ENCODE results near the gene CLEC4F.
A peak's percentile ranks its signal among the peaks of the same experiment; 100 is the strongest.

Gene CLEC4F

DNA sequence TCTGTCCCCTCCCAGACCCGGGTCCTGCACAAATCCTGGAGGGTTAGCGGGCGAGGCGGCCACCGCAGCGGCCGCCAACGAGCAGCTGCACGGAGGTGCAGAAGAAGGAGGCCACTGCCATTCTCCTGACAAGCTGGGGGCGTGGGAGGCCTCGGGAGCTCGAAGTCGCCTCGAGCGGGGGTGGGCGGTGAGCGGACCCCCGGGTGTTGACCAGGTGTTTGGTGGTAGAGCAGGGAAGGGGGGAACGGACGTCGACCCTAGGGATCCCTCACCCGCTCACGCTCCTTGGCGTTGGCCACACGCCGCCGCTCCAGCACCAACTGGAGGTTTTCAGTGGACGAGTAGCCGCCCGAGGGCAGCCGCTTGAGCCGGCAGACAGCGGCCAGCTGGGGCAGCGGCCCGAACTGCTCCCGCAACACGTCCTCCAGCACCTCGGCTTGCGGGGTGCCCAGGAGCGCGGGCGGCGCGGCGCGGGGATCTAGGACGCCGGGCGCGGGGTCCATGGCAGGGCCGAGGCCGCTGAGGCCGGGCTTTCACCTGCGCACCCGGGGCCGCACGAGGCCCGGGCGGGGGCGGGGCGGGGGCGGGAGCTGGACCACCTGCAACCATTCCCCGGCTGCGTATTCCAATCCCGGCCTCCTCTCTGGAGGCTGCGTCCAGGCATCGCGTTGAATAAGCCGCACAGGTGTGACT, 30.1 kb downstream of the CLEC4F start, which contains the start of gene FIGLA:
Gene FIGLA (minus strand): TSS at position 508 of the 693 bp plus-strand sequence. CDS start 5 bp downstream, at position 503.
- no peak for DNase-seq (ENCODE audit: extremely low read depth in 1 of 2, low read depth in 1 of 2)

DNA sequence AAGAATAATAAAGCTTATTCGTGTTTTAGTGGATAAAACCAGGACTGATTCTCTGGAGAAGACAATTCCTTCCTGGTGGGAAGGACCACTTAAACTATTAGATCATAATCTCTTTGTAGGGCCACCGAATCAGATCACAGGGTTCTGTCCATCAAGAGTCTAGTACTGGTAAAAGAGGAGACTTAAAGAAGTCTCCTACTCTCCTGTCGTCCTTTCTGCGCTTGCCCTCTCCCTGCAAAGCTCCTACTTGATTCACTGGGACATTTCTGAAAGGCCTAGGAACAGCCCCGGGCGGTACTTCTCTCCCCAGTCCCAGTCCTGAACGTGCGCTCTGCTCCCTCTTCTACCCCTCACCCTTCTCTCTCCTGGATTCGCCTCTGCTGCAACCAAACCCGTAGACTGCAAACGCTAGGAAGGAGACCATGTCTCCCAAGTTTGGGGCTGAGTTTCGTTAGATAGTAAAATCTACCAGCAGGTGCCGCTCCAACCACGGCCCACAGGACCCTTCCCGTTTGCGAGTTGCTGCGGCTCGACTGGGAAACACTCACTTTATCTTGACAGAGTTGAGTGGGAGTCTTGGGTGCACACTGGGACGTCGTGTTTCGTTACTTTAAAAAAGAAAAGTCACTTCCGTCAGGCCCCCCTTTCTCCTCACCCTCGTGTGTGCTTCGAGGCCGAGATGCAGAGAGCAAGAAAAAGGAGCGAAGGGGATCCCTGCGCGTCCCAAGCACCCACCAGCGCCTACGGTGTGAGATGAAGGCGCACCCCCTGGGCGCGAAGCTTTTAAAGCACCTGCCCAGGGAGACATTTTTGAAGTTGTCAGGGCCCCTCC, 30.9 kb downstream of the CLEC4F start:
- peak in 1 of 2 donors; percentile 45 for DNase-seq (ENCODE audit: extremely low read depth in 1 of 2, low read depth in 1 of 2)

DNA sequence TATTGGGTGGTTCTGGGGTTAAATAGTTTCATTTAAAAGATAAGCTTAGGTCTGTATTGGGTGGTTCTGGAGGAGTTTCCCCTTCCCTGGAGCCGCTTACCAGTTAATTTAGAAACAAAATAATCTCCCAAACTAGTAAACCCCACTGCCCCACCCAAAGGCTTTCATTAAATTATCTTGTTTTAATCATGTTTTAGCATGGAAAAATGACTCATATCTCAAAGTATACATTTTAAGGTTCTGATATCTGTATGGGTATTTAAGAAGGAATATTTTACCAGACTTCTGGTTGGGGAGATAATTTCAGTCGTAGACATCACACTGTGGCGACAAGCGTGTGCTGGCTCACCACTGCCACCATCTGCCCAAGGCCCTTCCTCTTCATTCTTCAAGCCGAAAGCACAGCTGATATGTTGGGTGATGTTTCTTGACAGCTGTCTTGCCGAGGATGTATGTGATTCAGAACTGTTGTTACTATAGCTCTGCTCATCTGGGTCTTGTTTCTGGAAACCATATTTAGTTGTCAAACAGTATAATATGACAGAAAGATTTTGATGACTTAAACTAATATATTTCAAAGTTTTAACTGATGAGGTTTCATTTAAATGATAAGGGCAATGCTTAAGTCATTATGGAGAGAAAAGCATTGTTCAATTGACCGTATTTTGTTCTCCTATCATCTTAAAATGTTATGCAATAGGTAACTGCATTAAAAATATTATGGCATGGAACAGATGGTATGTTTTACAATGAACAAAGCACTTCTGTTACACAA, 35.1 kb downstream of the CLEC4F start:
- DNase-seq (ENCODE audit: extremely low read depth in 1 of 2, low read depth in 1 of 2): no peak

DNA sequence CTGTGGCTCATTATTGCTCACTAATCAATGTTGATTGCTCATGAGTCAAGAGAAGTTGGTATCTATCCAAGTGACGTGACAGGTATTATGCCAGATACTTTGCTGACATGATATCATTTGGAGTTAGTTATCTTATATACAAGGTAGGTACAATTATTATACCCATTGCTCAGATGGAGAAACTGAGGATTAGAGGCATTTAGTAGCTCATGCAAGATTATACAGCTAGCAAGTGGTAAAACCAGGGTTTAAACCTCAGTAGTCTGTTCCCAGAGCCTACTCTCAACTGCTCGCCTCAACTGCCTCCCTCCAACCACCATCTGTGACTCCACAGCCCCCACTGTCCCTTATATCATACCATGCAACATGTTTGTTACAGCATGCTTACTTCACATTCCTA, 36.1 kb downstream of the CLEC4F start:
- no peak for DNase-seq (ENCODE audit: extremely low read depth in 1 of 2, low read depth in 1 of 2)

DNA sequence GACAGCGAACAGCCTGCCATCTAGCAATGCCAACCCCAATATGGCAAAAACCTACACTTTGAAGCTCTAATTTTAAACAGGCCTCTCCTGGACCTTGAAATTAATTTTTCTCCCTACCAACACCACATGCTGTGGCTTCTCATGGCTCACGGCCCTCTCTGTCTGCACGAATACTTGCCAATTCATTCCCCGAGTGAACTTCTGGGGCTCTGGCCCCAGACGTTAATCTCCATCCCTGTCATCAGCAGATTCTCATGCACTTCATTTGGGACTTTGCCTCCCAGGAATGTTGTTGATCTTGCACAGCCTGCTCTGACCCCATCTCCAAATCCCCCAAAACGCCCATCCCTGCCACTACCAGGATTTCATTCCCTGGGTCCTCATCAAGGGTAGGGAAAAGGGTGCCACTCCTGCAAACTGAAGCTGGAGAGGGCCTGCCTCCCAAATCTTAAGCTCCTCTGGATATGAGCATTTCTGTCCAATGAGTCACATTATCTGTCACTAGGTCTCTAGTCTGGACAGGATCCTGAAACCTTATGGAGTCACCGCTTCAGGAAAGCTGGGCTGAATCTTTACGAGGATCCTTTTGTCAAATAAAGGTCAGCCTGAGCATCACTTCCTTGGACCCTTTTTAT, 40.4 kb downstream of the CLEC4F start:
- no peak for DNase-seq (ENCODE audit: extremely low read depth in 1 of 2, low read depth in 1 of 2)

DNA sequence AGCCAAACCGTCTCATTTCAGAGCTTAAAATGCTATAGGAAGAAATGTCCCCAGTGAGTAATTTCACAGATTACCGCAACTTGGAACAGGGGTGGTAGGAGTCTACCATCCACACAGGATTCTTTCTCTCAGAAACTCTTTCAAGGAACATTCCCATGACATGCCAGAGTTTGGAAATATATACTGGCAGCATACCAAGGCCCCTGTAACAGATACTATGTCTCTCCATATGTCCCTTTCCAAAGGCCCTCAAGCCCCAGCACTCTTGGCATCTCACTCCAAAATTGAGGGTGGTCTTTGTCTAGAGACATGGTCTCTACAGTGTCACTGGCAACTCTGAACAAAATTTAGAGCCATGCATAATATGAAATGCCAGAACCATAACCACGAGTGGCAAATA, 40.9 kb downstream of the CLEC4F start:
- no peak for DNase-seq (ENCODE audit: extremely low read depth in 1 of 2, low read depth in 1 of 2)

DNA sequence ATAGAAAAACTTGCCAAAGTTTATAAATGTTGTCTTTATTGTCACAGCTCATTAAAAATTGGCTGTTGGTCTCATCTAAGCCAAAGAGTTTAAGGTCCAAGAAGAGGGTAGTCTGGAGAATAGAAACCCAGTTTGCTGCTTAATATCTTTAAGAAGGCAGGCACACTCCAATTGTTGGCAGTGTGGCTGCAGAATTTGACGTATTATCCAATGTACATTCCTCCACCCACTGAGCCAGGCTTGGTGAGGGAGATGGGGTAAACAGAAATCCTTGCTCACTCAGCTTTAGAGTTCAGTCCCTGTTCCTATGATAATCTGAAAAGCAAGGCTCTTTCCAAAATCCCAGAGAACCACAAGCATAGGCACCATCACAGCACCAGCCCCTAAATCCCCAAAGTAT, 41.7 kb downstream of the CLEC4F start:
- no peak for DNase-seq (ENCODE audit: extremely low read depth in 1 of 2, low read depth in 1 of 2)

DNA sequence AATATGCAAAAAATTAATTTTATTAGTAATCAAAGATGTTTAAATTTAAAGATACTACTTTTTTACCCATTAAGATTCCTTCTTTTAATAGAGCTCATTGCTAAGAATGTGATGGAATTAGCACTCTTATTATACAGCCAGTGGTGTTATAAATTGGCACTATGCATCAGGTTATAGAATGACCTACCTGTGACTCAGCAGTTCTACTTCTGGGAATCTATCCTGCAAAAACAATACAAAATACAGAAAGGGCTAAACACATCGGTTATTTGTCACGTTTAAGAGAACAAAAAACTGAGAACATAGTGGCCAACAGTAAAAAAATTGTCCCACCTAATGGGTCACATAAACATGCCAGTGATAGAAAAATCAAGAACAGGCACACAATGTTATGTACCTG, 42.9 kb downstream of the CLEC4F start:
- no peak for DNase-seq (ENCODE audit: extremely low read depth in 1 of 2, low read depth in 1 of 2)

DNA sequence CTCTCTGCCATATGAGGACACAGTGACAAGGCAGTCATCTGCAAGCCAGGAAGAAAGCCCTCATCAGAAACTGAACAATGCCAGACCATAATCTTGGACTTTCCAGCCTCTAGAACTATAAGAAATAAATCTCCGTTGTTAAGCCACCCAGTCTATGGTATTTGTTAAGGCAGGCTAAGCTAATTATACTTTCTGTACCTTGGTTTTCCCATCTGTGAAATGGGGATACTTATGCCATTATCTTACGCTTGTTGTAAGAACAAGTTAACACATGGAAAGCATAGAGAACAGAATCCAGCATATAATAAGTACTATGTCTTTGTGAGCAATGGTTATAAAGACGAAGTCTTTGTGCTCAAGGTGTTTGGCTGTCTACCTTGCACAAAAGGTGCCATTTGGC, 44.1 kb downstream of the CLEC4F start:
- no peak for DNase-seq (ENCODE audit: extremely low read depth in 1 of 2, low read depth in 1 of 2)

DNA sequence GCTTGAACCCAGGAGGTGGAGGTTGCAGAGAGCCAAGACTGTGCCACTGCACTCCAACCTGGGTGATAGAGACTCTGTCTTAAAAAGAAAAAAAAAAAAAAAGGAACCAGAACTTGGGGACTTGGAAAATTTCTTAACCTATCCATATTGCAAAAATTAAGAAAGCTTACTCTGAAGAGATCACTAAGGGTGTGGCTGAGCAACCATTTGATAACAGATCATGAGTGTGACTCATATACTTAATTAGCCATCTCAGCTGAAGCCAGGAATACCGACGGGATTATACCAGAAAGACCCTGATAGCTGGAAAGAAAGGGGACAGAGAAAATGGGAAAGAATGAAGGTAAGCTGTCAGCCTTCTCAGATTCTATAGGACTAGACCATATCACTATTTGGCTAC, 45.3 kb downstream of the CLEC4F start:
- no peak for DNase-seq (ENCODE audit: extremely low read depth in 1 of 2, low read depth in 1 of 2)

DNA sequence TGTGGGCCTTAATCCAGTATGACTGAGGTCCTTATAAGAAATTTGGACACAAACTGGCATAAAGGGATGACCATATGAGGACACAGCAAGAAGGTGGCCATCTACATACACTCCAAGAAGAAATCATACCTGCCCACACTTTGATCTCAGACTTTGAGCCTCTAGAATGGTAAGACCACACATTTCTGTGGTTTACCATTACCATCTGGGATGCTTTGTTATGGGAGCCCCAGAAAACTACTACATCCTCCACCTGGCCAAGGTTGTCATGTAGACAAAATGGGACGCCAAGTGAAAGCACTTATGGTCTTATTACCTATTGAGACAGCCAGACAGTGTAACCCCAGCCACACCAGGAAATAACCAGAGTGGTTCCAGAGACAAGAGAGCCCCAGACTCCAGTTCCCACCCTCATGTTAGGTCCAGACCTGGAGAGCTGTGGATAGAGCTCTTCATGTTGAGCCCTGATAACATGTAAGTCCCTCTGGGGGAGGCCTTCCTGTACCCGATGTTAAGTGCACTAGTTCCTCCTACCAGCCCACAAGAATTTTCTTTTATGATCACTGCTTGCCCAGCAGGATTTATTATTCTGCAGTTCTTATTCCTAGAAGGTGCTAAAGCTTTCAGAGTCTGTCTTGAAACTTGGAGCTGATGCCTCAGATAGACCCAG, 47.8 kb downstream of the CLEC4F start:
- no peak for DNase-seq (ENCODE audit: extremely low read depth in 1 of 2, low read depth in 1 of 2)

DNA sequence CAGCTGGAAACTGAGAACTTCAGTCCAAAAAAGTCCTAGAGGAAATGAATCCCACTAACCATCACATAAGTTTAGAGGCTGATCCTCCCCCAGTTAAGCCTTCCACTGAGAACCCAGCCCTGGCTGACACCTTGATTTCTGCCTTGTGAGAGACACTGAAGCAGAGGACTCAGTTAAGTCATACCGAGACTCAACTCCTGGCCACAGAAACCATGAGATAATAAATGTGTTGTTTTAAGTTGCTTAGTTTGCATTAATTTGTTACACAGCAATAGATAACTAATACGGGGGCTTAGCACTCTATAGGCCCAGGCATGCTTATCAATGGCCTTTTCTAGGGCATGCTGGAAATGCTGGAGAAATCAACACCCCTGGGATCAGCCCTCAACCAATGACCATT, 49.0 kb downstream of the CLEC4F start:
- DNase-seq (ENCODE audit: extremely low read depth in 1 of 2, low read depth in 1 of 2): no peak

DNA sequence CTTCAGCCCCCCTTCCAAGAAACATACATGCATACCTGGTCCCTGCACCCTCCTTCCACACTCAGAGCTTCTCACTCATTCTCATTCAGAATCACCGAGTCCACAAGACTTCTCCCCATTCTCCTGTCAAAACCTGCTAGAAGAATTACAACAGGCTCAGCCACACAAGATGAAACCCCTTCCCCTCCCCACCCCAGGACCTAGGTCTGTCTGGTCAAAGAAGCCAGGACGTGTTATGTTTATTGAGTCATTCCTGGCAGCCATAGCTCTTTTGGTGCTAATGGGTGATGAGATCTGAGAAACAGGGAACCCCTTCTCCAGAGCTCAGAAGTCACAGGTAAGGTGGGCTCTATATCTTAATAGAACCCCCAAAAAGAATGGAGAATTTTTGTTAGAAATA, 50.9 kb downstream of the CLEC4F start:
- DNase-seq (ENCODE audit: extremely low read depth in 1 of 2, low read depth in 1 of 2): no peak

DNA sequence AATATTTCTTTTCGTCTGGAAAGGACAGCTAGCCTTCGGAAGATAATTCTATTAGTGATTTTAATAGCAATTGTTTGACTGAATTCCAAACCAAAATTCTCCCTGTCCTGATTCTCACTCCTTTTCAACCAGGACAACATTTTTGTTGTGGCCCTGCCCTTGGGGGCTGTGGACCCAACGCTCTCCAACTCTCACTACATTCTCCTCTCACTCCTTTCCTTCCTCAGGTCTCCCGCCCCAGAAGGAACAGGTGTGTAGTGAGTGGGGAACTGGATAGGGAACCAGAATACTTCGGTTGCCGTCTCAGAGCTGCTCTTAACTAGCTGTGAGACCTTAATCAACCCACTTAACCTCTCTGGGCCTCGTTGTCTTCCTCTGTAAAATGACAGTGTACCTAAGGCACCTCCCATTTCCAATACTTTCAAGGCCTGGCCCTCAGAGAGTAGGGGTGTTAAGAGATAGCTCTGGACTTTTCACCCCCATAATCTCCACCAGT, 51.8 kb downstream of the CLEC4F start:
- no peak for DNase-seq (ENCODE audit: extremely low read depth in 1 of 2, low read depth in 1 of 2)

DNA sequence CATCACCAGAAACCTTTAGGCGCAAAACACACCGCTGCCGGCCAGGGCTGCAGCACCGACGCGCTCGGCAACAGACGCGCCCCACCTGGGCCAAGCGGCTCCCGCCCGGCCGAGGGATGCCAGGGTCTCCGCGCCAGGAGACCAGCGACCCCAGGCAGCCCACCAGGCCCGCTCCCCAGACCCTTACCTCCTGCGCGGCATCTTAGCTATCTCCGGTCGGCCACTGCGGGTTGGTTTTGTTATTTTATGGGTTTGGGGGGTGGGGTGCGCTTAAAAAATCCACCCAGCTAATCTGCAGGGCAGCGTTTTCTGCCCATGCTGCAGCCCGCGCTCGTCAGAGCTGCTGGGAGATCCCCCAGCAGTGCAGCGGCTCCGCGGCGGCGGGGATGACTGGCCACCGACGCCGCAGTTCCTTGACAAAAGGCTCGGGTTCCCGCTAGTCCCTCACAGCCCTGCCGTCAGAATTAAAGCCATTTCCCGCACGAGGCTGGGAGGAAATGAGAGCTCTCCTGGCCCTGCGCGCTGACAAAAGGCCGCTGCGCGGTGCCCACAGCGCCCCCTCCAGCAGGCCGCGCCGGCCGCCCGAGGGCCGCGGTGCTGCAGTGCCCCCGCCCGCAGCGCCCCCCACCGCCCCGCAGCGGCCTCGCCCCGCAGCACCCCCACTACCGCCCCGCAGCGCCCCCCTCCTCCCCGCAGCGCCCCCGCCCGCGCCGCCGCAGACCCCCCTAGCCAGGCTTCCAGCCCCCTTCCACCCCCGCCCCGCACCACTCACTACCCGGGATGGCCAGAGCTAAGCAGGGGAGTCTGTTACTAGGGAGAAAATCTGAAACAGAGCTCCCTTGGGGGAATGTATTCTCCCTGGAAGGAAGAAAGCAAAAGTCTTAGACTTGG, 52.5 kb downstream of the CLEC4F start, which contains the start of gene ADD2:
Gene ADD2 (minus strand): TSS at position 502 of the 891 bp plus-strand sequence. CDS start 61,792 bp downstream, outside the sequence.
- DNase-seq (ENCODE audit: extremely low read depth in 1 of 2, low read depth in 1 of 2): no peak

DNA sequence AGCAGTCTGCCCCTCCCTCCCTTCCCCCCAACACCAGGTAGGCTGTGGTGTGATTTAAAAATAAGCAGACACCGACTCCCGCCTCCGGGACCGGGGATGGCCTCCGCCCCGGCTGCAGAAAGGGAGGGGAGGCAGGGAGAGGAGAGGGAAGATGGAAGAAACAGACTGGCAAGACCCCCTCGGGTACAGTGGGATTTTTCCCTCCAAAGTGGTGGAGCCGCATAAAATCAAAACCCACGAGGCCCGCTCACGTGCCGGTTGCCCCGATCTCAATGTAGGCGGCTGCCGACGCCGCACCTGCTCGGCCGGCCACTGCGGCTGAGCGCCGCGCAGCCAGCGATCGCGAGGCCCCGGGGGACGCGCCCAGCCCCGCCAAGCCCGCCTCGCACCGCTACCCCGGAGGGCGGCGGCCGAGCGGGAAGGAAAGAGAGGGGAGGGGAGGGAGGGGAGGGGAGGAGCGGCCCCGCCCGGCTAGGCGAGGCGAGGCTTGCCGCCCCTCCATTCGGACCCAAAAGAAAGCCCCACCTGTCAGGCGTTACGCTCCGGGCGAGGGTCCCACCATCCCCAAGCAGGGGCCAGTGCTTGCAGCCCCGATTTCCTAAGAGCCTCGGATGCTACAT, 53.2 kb downstream of the CLEC4F start:
- no peak for DNase-seq (ENCODE audit: extremely low read depth in 1 of 2, low read depth in 1 of 2)

DNA sequence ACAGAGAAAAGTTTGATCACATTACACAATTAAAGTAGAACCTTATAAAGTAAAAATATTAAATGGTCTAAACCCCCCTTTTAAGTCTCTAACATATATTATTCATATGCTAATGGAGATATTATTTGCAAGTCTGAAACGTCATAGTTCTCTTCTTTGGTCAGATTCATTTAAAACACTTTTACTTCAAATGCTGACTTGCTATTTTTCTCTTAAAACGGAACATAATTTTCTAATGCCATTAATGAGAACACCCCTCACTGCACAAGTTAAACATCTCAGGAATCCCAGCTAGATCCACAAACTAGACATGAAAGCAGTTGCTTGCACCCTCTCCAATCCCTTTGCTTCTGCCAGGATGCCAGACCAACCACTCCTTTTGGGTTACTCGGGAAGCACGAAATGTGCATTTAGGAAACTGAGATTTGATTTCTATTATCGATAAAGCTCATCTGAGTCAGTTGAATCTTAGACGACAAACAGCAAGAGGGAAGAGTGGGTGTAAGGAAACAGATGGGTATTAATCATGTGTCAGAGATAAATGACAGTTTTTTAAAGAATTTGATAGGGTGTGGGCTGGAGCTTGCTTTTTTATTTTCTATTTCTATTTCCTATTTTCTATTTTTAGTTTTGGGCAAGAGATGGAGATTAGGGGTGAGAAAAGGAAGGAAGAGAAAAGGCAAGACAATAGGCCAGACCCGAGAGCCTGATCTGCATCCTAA, 53.9 kb downstream of the CLEC4F start:
- no peak for DNase-seq (ENCODE audit: extremely low read depth in 1 of 2, low read depth in 1 of 2)

DNA sequence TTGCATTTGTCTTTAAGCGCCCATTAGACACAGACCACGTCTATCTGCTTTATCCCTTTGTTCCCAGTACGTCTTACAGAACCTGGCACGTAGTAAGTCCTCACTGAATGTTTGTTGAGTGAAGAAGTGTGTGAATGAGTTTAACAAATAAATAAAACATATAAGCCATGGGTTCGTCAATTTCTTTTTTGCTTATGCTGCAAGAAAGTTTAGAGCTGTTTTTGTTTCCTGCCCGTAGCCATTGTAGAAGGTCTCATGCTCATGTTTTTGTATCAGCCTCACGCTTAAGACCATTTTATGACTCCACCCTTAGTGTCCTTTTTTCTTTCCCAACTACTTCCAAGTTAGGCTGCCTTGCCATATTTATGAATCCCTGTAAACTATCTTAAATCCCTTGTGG, 54.9 kb downstream of the CLEC4F start:
- DNase-seq (ENCODE audit: extremely low read depth in 1 of 2, low read depth in 1 of 2): no peak
